Mesenchymal stem cell (in vitro differentiated cells and primary cell): ENCODE results near the gene THADA.

Source experiments
- DNase-seq: peaks from one replicate; pipeline ENCODE4 v3.0.0-alpha.2; 2013
- H2AFZ ChIP-seq: one replicate; pipeline ENCODE4 v1.6.1; 2013; ENCODE audit warnings: low read depth, mild to moderate bottlenecking, control low read depth, inconsistent platforms, low read length, moderate library complexity
- H2AK5ac ChIP-seq: 2 replicates; pipeline ENCODE4 v1.6.1; 2013; ENCODE audit warnings: low read length, moderate library complexity, mild to moderate bottlenecking, inconsistent platforms; ENCODE audit not compliant: severe bottlenecking
- H2BK120ac ChIP-seq: one replicate; pipeline ENCODE4 v1.6.1; 2013; ENCODE audit warnings: low read depth, mild to moderate bottlenecking, inconsistent platforms, low read length, moderate library complexity
- H2BK12ac ChIP-seq, 2 experiments: one replicate each; pipeline ENCODE4 v1.6.1; 2013; ENCODE audit warnings: inconsistent platforms in 2 of 2, low read length in 2 of 2, mild to moderate bottlenecking in 2 of 2, moderate library complexity in 2 of 2, control low read depth in 1 of 2
- H2BK15ac ChIP-seq: one replicate; pipeline ENCODE4 v1.6.1; 2013; ENCODE audit warnings: mild to moderate bottlenecking, low read depth, inconsistent platforms; ENCODE audit not compliant: poor library complexity, severe bottlenecking
- H2BK5ac ChIP-seq: 2 replicates; pipeline ENCODE4 v1.6.1; 2013; ENCODE audit warnings: low read depth, mild to moderate bottlenecking, low read length, control low read depth, inconsistent platforms; ENCODE audit not compliant: poor library complexity, severe bottlenecking
- H3K14ac ChIP-seq, 2 experiments: one replicate each; pipeline ENCODE4 v1.6.1; 2013; ENCODE audit warnings: inconsistent platforms in 2 of 2, low read length in 2 of 2, control low read depth in 1 of 2, mild to moderate bottlenecking in 1 of 2, moderate library complexity in 1 of 2
- H3K18ac ChIP-seq, 2 experiments: one replicate each; pipeline ENCODE4 v1.6.1; 2013; ENCODE audit warnings: inconsistent platforms in 2 of 2, low read length in 2 of 2, control low read depth in 1 of 2, low read depth in 1 of 2, mild to moderate bottlenecking in 1 of 2
- H3K23ac ChIP-seq, 2 experiments: one replicate each; pipeline ENCODE4 v1.6.1; 2013; ENCODE audit warnings: inconsistent platforms in 2 of 2, low read length in 2 of 2, mild to moderate bottlenecking in 2 of 2, moderate library complexity in 2 of 2, control low read depth in 1 of 2
- H3K27ac ChIP-seq: 2 replicates; pipeline ENCODE4 v1.5.1; 2013; ENCODE audit warnings: mild to moderate bottlenecking, moderate library complexity, low read length, control low read depth, inconsistent platforms; ENCODE audit not compliant: poor library complexity, severe bottlenecking
- H3K27me3 ChIP-seq, 2 experiments: 2 replicates each; pipeline versions ENCODE4 v1.6.1 to v1.7.0; 2013; ENCODE audit warnings: low read length in 2 of 2, mild to moderate bottlenecking in 2 of 2, moderate library complexity in 2 of 2, control low read depth in 1 of 2, inconsistent platforms in 1 of 2; ENCODE audit not compliant: control insufficient read depth in 1 of 2, insufficient read depth in 1 of 2
- H3K36me3 ChIP-seq, 2 experiments: 2 replicates each; pipeline versions ENCODE4 v1.6.1 to v1.7.0; 2013; ENCODE audit warnings: low read length in 2 of 2, control low read depth in 1 of 2, inconsistent platforms in 1 of 2, low read depth in 1 of 2, mild to moderate bottlenecking in 1 of 2; ENCODE audit not compliant: insufficient read depth in 2 of 2, control insufficient read depth in 1 of 2
- H3K4ac ChIP-seq, 2 experiments: one replicate each; pipeline ENCODE4 v1.6.1; 2013; ENCODE audit warnings: inconsistent platforms in 2 of 2, low read length in 2 of 2, mild to moderate bottlenecking in 2 of 2, moderate library complexity in 2 of 2, control low read depth in 1 of 2, low read depth in 1 of 2
- H3K4me1 ChIP-seq: 2 replicates; pipeline ENCODE4 v1.6.1; 2013; ENCODE audit warnings: low read depth, low read length, control low read depth; ENCODE audit not compliant: control insufficient read depth, insufficient read depth
- H3K4me2 ChIP-seq: 2 replicates; pipeline ENCODE4 v1.6.1; 2013; ENCODE audit warnings: low read length, mild to moderate bottlenecking, inconsistent platforms; ENCODE audit not compliant: poor library complexity, severe bottlenecking
- H3K4me3 ChIP-seq, 2 experiments: 2 replicates each; pipeline versions ENCODE4 v1.5.1 to v1.7.0; 2013; ENCODE audit warnings: low read length in 2 of 2, mild to moderate bottlenecking in 2 of 2, control low read depth in 1 of 2, low read depth in 1 of 2; ENCODE audit not compliant: insufficient read depth in 1 of 2
- H3K79me1 ChIP-seq: replicated peaks from 2 replicates; pipeline ENCODE4 v1.6.1; 2013; ENCODE audit warnings: mild to moderate bottlenecking, control low read depth, low read length, inconsistent platforms; ENCODE audit not compliant: poor library complexity, severe bottlenecking
- H3K9ac ChIP-seq: 2 replicates; pipeline ENCODE4 v1.7.0; 2013; ENCODE audit warnings: mild to moderate bottlenecking, low read length, moderate library complexity
- H3K9me3 ChIP-seq: 2 replicates; pipeline ENCODE4 v1.7.0; 2013; ENCODE audit warnings: mild to moderate bottlenecking, low read length; ENCODE audit not compliant: control insufficient read depth
- H4K8ac ChIP-seq: one replicate; pipeline ENCODE4 v1.6.1; 2013; ENCODE audit warnings: inconsistent platforms, mild to moderate bottlenecking, low read length, moderate library complexity
- H4K91ac ChIP-seq: one replicate; pipeline ENCODE4 v1.6.1; 2013; ENCODE audit warnings: mild to moderate bottlenecking, low read length, inconsistent platforms
- whole genome bisulfite sequencing: methylation state at CpG from one replicate; pipeline ENCODE4 v1.1.7; 2013; ENCODE audit warnings: mixed read lengths; 5-methylcytosine and 5-hydroxymethylcytosine counted together

The THADA gene

GRCh38 chr2:43305517-43305916 lies 290.3 kb downstream of the THADA start:
- no peaks in the 10 kb centered on the region for H3K27me3 ChIP-seq
- H2BK5ac ChIP-seq = no peak overlapping the region
- H4K8ac ChIP-seq = peak overlapping the region; percentile 27
- H2BK15ac ChIP-seq = peak overlapping the region; percentile 97
- peak overlapping the region; percentile 86 for H2AK5ac ChIP-seq
- no peak overlapping the region for H3K14ac ChIP-seq
- no peaks in the 10 kb centered on the region for H3K36me3 ChIP-seq
- H4K91ac ChIP-seq = no peak overlapping the region
- no peak overlapping the region for H3K23ac ChIP-seq
- H3K4me1 ChIP-seq = no peaks in the 10 kb centered on the region
- peak overlapping the region; percentile 75 for H3K9ac ChIP-seq
- 60% methylated on average over 2 of the region's 2 CpGs for WGBS
- DNase-seq = peak; percentile 87
- peak overlapping the region in 1 of 2 experiments; percentile 10 for H2BK12ac ChIP-seq
- no peaks in the 10 kb centered on the region for H3K9me3 ChIP-seq
- H2AFZ ChIP-seq = no peak overlapping the region
- H3K4me3 ChIP-seq = no peak overlapping the region
- H3K18ac ChIP-seq = peak overlapping the region; percentile 28 to 59
- H3K4ac ChIP-seq = peak overlapping the region in 1 of 2 experiments; percentile 61
- H2BK120ac ChIP-seq = no peak overlapping the region
- no peak overlapping the region for H3K4me2 ChIP-seq
- H3K79me1 ChIP-seq = peaks cover 12% of the 10 kb centered on the region
- no peak overlapping the region for H3K27ac ChIP-seq

GRCh38 chr2:43305012-43305411 lies 290.8 kb downstream of the THADA start:
- Histone ChIP-seq H2BK15ac (no peak overlapping the region), H2AFZ (no peak overlapping the region), H3K4ac (peak overlapping the region in 1 of 2 experiments; percentile 61), H2BK12ac (peak overlapping the region in 1 of 2 experiments; percentile 10), H2AK5ac (no peak overlapping the region), H3K9ac (peak overlapping the region; percentile 75), H3K4me1 (no peaks in the 10 kb centered on the region), H3K4me3 (no peak overlapping the region), H3K18ac (no peak overlapping the region), H3K14ac (no peak overlapping the region), H4K91ac (no peak overlapping the region), H3K9me3 (no peaks in the 10 kb centered on the region), H2BK5ac (no peak overlapping the region), H3K36me3 (no peaks in the 10 kb centered on the region), H3K27me3 (no peaks in the 10 kb centered on the region), H2BK120ac (no peak overlapping the region), H3K4me2 (no peak overlapping the region), H4K8ac (no peak overlapping the region), H3K23ac (no peak overlapping the region), H3K79me1 (peaks cover 12% of the 10 kb centered on the region), H3K27ac (no peak overlapping the region)
- peak; percentile 94 for DNase-seq
- no CpG with 5 or more reads among the region's 2 CpGs for WGBS

- Histone ChIP-seq H3K4me1 (no peaks in the 10 kb centered on the region), H3K27ac (no peak overlapping the region), H3K23ac (no peak overlapping the region), H3K14ac (no peak overlapping the region), H3K27me3 (no peaks in the 10 kb centered on the region), H4K91ac (no peak overlapping the region), H3K4me2 (no peak overlapping the region), H3K9ac (no peak overlapping the region), H3K4me3 (no peak overlapping the region), H2AK5ac (no peak overlapping the region), H3K9me3 (no peaks in the 10 kb centered on the region), H2BK5ac (no peak overlapping the region), H3K18ac (peak overlapping the region in 1 of 2 experiments; percentile 76), H2BK12ac (peak overlapping the region in 1 of 2 experiments; percentile 31), H2BK120ac (no peak overlapping the region), H3K79me1 (peaks cover 12% of the 10 kb centered on the region), H3K36me3 (no peaks in the 10 kb centered on the region), H2BK15ac (no peak overlapping the region), H3K4ac (peak overlapping the region in 1 of 2 experiments; percentile 67), H2AFZ (no peak overlapping the region), H4K8ac (no peak overlapping the region)
- WGBS = 99% methylated on average over 3 of the region's 3 CpGs
- no peak for DNase-seq
Measured at GRCh38 chr2:43303889-43304288, 291.9 kb downstream of the THADA start.

- H4K91ac ChIP-seq = no peak overlapping the region
- no peak overlapping the region for H2BK15ac ChIP-seq
- H2AK5ac ChIP-seq = no peak overlapping the region
Measured at GRCh38 chr2:43302961-43303494, 292.8 kb downstream of the THADA start.

More at GRCh38 chr2:43302961-43303494, 292.8 kb downstream of the THADA start:
- H3K9me3 ChIP-seq = no peaks in the 10 kb centered on the region
- no peak overlapping the region for H2AFZ ChIP-seq
- no peak overlapping the region for H3K9ac ChIP-seq
- no peaks in the 10 kb centered on the region for H3K36me3 ChIP-seq
- peaks cover 9% of the 10 kb centered on the region for H3K79me1 ChIP-seq
- H3K27me3 ChIP-seq = no peaks in the 10 kb centered on the region
- H3K4me3 ChIP-seq = no peak overlapping the region
- peak overlapping the region in 1 of 2 experiments; percentile 60 for H3K4ac ChIP-seq
- H3K4me1 ChIP-seq = no peaks in the 10 kb centered on the region
- H3K27ac ChIP-seq = no peak overlapping the region
- H3K23ac ChIP-seq = no peak overlapping the region
- H2BK5ac ChIP-seq = no peak overlapping the region
- no peak overlapping the region for H3K4me2 ChIP-seq
- no peak overlapping the region for H2BK12ac ChIP-seq
- H2BK120ac ChIP-seq = no peak overlapping the region
- H3K18ac ChIP-seq = peak overlapping the region in 1 of 2 experiments; percentile 11
- no peak overlapping the region for H3K14ac ChIP-seq
- DNase-seq = no peak
- H4K8ac ChIP-seq = no peak overlapping the region
